Heart left ventricle (tissue), 16 donors: ENCODE data around the gene OR5T1. TPM values are rescaled to one million over a fixed set of nuclear protein-coding genes. Genes with fewer than 3 reads are reported as not detected.

Experiments used
- ATAC-seq, 4 donors: fragments of 200-7000 bp; cut with Tn5 transposase; one replicate each; pipeline ENCODE4 v1.9.1; 2020 to 2022; ENCODE audit warnings: moderate library complexity in 4 of 4, mild to moderate bottlenecking in 3 of 4, moderate number of reproducible peaks in 1 of 4
- DNase-seq, 5 donors: peaks; one replicate each; pipeline ENCODE4 v3.0.0-alpha.2; 2020
- H3K27ac ChIP-seq, 12 donors: fragments of 200-600 bp; sonication (generic) in 4 of 12; one replicate each; pipeline versions ENCODE4 v1.5.0 to v1.8.0; 2016 to 2022; ENCODE audit warnings: mild to moderate bottlenecking in 2 of 12
- H3K27me3 ChIP-seq, 9 donors: fragments of 200-600 bp; sonication (generic) in 2 of 9; one replicate each; pipeline versions ENCODE4 v1.5.1 to v1.8.0; 2016 to 2022; ENCODE audit warnings: mild to moderate bottlenecking in 3 of 9
- H3K36me3 ChIP-seq, 9 donors: fragments of 200-600 bp; sonication (generic) in 2 of 9; one replicate each; pipeline versions ENCODE4 v1.5.0 to v1.8.0; 2018 to 2022; ENCODE audit warnings: mild to moderate bottlenecking in 2 of 9
- H3K4me1 ChIP-seq, 12 donors: fragments of 200-600 bp; sonication (generic) in 4 of 12; one replicate each; pipeline versions ENCODE4 v1.5.0 to v1.8.0; 2016 to 2022; ENCODE audit warnings: mild to moderate bottlenecking in 3 of 12
- H3K4me3 ChIP-seq, 12 donors: fragments of 200-600 bp; sonication (generic) in 4 of 12; one replicate each; pipeline versions ENCODE4 v1.5.0 to v1.8.0; 2017 to 2022; ENCODE audit warnings: mild to moderate bottlenecking in 9 of 12, moderate library complexity in 4 of 12
- H3K9me3 ChIP-seq, 12 donors: fragments of 200-600 bp; sonication (generic) in 4 of 12; one replicate each; pipeline versions ENCODE4 v1.5.0 to v1.8.0; 2016 to 2022; ENCODE audit warnings: mild to moderate bottlenecking in 1 of 12
- CTCF ChIP-seq, 12 donors: fragments of 200-600 bp; sonication (generic) in 4 of 12; IDR thresholded peaks; one replicate each; pipeline versions ENCODE4 v1.5.0 to v1.8.0; 2018 to 2022; ENCODE audit warnings: antibody characterized with exemption in 12 of 12, mild to moderate bottlenecking in 5 of 12
- POLR2A ChIP-seq, 2 donors: fragments of 450-650 bp; IDR thresholded peaks; one replicate each; pipeline ENCODE4 v1.6.1; 2017; ENCODE audit warnings: antibody characterized with exemption in 2 of 2, mild to moderate bottlenecking in 2 of 2, moderate library complexity in 2 of 2
- WGBS, 4 donors: extraction: QIAGEN DNeasy Blood & Tissue Kit in 2 of 4; methylation state at CpG; one replicate each; pipeline versions ENCODE4 v1.1.5 to v1.1.7; 2013 to 2018; 5-methylcytosine and 5-hydroxymethylcytosine counted together
- intact Hi-C, 10 donors: fragments of 100-400 bp; cut with DNase I; formaldehyde crosslinking; loops; one replicate each; pipeline versions ENCODE4 v1.11.1 to v1.14.2; 2022
- long read RNA-seq, 3 donors: library from polyadenylated mRNA; unstranded; transcript quantifications; one replicate each; pipeline ENCODE4 v2.0.0, GENCODE V29; 2020 to 2021
- polyA plus RNA-seq, 2 donors: library from polyadenylated mRNA; stranded (reverse); fragments of 200-250 nt; gene quantifications; one replicate each; pipeline ENCODE4 v1.2.3, GENCODE V29; 2013
- total RNA-seq, 9 donors: library from RNA; depleted of rRNA in 2 of 9; stranded (reverse); fragments of >200 nt in 2 of 9; fragmentation: NEBNext Ultra II Directional in 3 of 9; extraction: Animal tissue kit (Norgen Biotek cat#: 25700) in 3 of 9; gene quantifications; one replicate each; pipeline versions ENCODE4 v1.1.0 to v1.2.4, GENCODE V29; 2016 to 2023
- donor health status: ischemic (EF 13 %, LVEDD 7.1; RV severe dilation, severe dysfunction).
- donor health status: healthy with polysubstance abuse.
- donor health status: DM: no; HTN: yes; CAD: no.
- donor health status: DM: no; HTN: no; CAD: no.
- donor health status: ischemic (EF 25% LVEDD 6.9; RV normal size, moderate dysfunction).
- donor health status: ischemic (EF 25% LVEDD 5.7; RV mildly dilated, moderate dysfunction).
- donor health status: healthy.
- donor health status: DM: yes; HTN: yes; CAD: no.
- donor health status: ischemic (EF 35%, LVEDD 5.7; RV mildly dilated, moderate dysfunction).
- donor health status: nonischemic (EF 11% LVEDD 7.7; RV severe dilation, severe dysfunction).
- donor health status: DM: yes; HTN: yes; CAD: no.
- donor health status: PGD.
- donor health status: ischemic (EF 29% LVEDD 5.4; RV normal size, mild dysfunction).
- donor health status: nonischemic (EF 23%, LVEDD 6.1; RV moderate dilation, normal function).

Gene OR5T1
- not detected for total RNA-seq
- not detected for polyA plus RNA-seq
- long read RNA-seq, donor 1, result 0 reads
- long read RNA-seq, donor 2, result 0 reads
- long read RNA-seq, donor 3, result 0 reads

GRCh38 chr11:56273854-56274253 lies at the start of gene OR5T1:
OR5T1 (plus strand) TSS chr11:56274154; CDS start chr11:56275639, 1,485 bp downstream.
- TF ChIP-seq POLR2A (IDR thresholded peaks at IDR 0.05), result no peak
- TF ChIP-seq CTCF (IDR thresholded peaks at IDR 0.05), result no peak
- Histone ChIP-seq H3K27me3 (no peaks in the 10 kb centered on the region), H3K27ac (no peak within 1 kb of the TSS), H3K36me3 (no peaks in the 10 kb centered on the region), H3K4me3 (no peak within 1 kb of the TSS), H3K9me3 (peaks cover 0 to 7% (median 0%) of the 10 kb centered on the region in 12 donors), H3K4me1 (no peaks in the 10 kb centered on the region)
- no peak for ATAC-seq
- intact Hi-C loops, result no loop called here
- DNase-seq, result no peak

- H3K36me3 ChIP-seq, result no peaks in the 10 kb centered on the region
- no peak for TF ChIP-seq POLR2A (IDR thresholded peaks at IDR 0.05)
- H3K4me3 ChIP-seq, result no peak within 1 kb of the TSS
- H3K27ac ChIP-seq, result no peak within 1 kb of the TSS
- no peak for DNase-seq
- WGBS, 4 donors, result 42 to 58% (median 47%) methylated on average over 1 of the region's 1 CpG
- no peaks in the 10 kb centered on the region for H3K4me1 ChIP-seq
- H3K9me3 ChIP-seq, result peaks cover 0 to 14% (median 0%) of the 10 kb centered on the region in 12 donors
- intact Hi-C loops, result no loop called here
- no peaks in the 10 kb centered on the region for H3K27me3 ChIP-seq
- no peak for ATAC-seq
These were observed 39.8 kb upstream of the OR5T1 start, which contains the start of gene OR5T2 for GRCh38 chr11:56234155-56234554. OR5T2 (minus strand) TSS chr11:56234255; CDS start chr11:56233062, 1,193 bp downstream.

- intact Hi-C loops, result no loop called here
- no peaks in the 10 kb centered on the region for H3K27me3 ChIP-seq
- H3K9me3 ChIP-seq, result peaks cover 0 to under 1% (median 0%) of the 10 kb centered on the region in 12 donors
- TF ChIP-seq POLR2A (IDR thresholded peaks at IDR 0.05), result no peak
- TF ChIP-seq CTCF (IDR thresholded peaks at IDR 0.05), result no peak
- H3K36me3 ChIP-seq, result no peaks in the 10 kb centered on the region
- H3K27ac ChIP-seq, result no peak within 1 kb of the TSS
- H3K4me3 ChIP-seq, result no peak within 1 kb of the TSS
- ATAC-seq, result no peak
- no peak for DNase-seq
- H3K4me1 ChIP-seq, result no peaks in the 10 kb centered on the region
These were observed 22.0 kb upstream of the OR5T1 start, which contains the start of gene OR5T3 for GRCh38 chr11:56251954-56252353. OR5T3 (plus strand) TSS chr11:56252254; CDS start chr11:56252254, 0 bp downstream.

GRCh38 chr11:56271092-56271491 lies 2.9 kb upstream of the OR5T1 start:
- intact Hi-C loops, result no loop called here
- ATAC-seq (no peak), DNase-seq (no peak)
- peaks cover 0 to 19% (median 0%) of the 10 kb centered on the region in 12 donors for H3K9me3 ChIP-seq
- H3K27me3 ChIP-seq, result no peaks in the 10 kb centered on the region
- no peak overlapping the region for H3K4me3 ChIP-seq
- no peak overlapping the region for H3K27ac ChIP-seq
- TF ChIP-seq CTCF (IDR thresholded peaks at IDR 0.05) (no peak), POLR2A (IDR thresholded peaks at IDR 0.05) (no peak)
- no peaks in the 10 kb centered on the region for H3K36me3 ChIP-seq
- WGBS, 4 donors, result 61 to 66% (median 66%) methylated on average over 3 of the region's 3 CpGs
- H3K4me1 ChIP-seq, result no peaks in the 10 kb centered on the region

- Histone ChIP-seq H3K4me3 (no peak within 1 kb of the TSS), H3K27me3 (no peaks in the 10 kb centered on the region), H3K4me1 (no peaks in the 10 kb centered on the region), H3K27ac (no peak within 1 kb of the TSS), H3K9me3 (no peaks in the 10 kb centered on the region), H3K36me3 (no peaks in the 10 kb centered on the region)
- 55 to 61% (median 58%) methylated on average over 2 of the region's 2 CpGs for WGBS, 4 donors
- intact Hi-C loops, result no loop called here
- TF ChIP-seq CTCF (IDR thresholded peaks at IDR 0.05) (no peak), POLR2A (IDR thresholded peaks at IDR 0.05) (no peak)
- DNase-seq (no peak), ATAC-seq (no peak)
These were observed 18.2 kb downstream of the OR5T1 start, which contains the start of gene OR8H1 for GRCh38 chr11:56292154-56292553. OR8H1 (minus strand) TSS chr11:56292254; CDS start chr11:56291062, 1,192 bp downstream.
